Endothelial cell (in vitro differentiated cells): ENCODE data around the gene SLC20A1. TPM values are rescaled to one million over a fixed set of nuclear protein-coding genes. Genes with fewer than 3 reads are reported as not detected.

Source experiments
- DNase-seq: peaks from one replicate; pipeline ENCODE4 v3.0.0; 2021; ENCODE audit warnings: low spot score
- H3K27ac Mint-ChIP-seq: one replicate; pipeline ENCODE4 v1.8.0; 2021; ENCODE audit warnings: mixed read lengths, inconsistent platforms; ENCODE audit not compliant: unreplicated experiment
- H3K27me3 Mint-ChIP-seq: one replicate; pipeline ENCODE4 v1.8.0; 2021; ENCODE audit warnings: mild to moderate bottlenecking, moderate library complexity, mixed read lengths, inconsistent platforms; ENCODE audit not compliant: unreplicated experiment
- H3K36me3 Mint-ChIP-seq: one replicate; pipeline ENCODE4 v1.8.0; 2021; ENCODE audit warnings: mild to moderate bottlenecking, low read depth, mixed read lengths, inconsistent platforms; ENCODE audit not compliant: unreplicated experiment
- H3K4me1 Mint-ChIP-seq: one replicate; pipeline ENCODE4 v1.8.0; 2021; ENCODE audit warnings: mild to moderate bottlenecking, mixed read lengths, inconsistent platforms; ENCODE audit not compliant: unreplicated experiment
- H3K4me3 Mint-ChIP-seq: one replicate; pipeline ENCODE4 v1.8.0; 2021; ENCODE audit warnings: mild to moderate bottlenecking, mixed read lengths, inconsistent platforms; ENCODE audit not compliant: unreplicated experiment
- H3K9me3 Mint-ChIP-seq: one replicate; pipeline ENCODE4 v1.8.0; 2021; ENCODE audit warnings: mixed read lengths, inconsistent platforms; ENCODE audit not compliant: unreplicated experiment
- CTCF ChIP-seq: fragments of 200-600 bp; sonication (generic); IDR thresholded peaks from one replicate; pipeline ENCODE4 v1.5.0; 2021; ENCODE audit warnings: antibody characterized with exemption; ENCODE audit not compliant: unreplicated experiment
- total RNA-seq: library from RNA; stranded (reverse); fragmentation: NEBNext Ultra II Directional; extraction: Animal tissue kit (Norgen Biotek cat#: 25700); gene quantifications from one replicate; pipeline ENCODE4 v1.2.1, GENCODE V29; 2021; ENCODE audit not compliant: unreplicated experiment

The SLC20A1 gene
- total RNA-seq, 1 donor from 2014 or later, result 255 TPM

- Mint-ChIP-seq H3K27me3 (peaks cover 1% of the 10 kb centered on the region), H3K4me3 (peak overlapping the region; percentile 37), H3K4me1 (peaks cover 51% of the 10 kb centered on the region), H3K27ac (peak overlapping the region; percentile 72), H3K36me3 (peaks cover 73% of the 10 kb centered on the region), H3K9me3 (no peaks in the 10 kb centered on the region)
- DNase-seq, result no peak
- no peak for TF ChIP-seq CTCF
Measured at GRCh38 chr2:112658301-112658700, 12.6 kb downstream of the SLC20A1 start.

- DNase-seq, result no peak
- TF ChIP-seq CTCF, result no peak
- Mint-ChIP-seq H3K4me3 (peak overlapping the region; percentile 71), H3K27ac (peak overlapping the region; percentile 61), H3K9me3 (no peaks in the 10 kb centered on the region), H3K36me3 (peaks cover 74% of the 10 kb centered on the region), H3K4me1 (peaks cover 49% of the 10 kb centered on the region), H3K27me3 (peaks cover 1% of the 10 kb centered on the region)
Measured at GRCh38 chr2:112658839-112659667, 13.3 kb downstream of the SLC20A1 start.

- Mint-ChIP-seq H3K36me3 (peaks cover 78% of the 10 kb centered on the region), H3K27me3 (peaks cover 3% of the 10 kb centered on the region), H3K9me3 (no peaks in the 10 kb centered on the region), H3K4me3 (peak overlapping the region; percentile 24), H3K27ac (no peak overlapping the region), H3K4me1 (peaks cover 56% of the 10 kb centered on the region)
- no peak for DNase-seq
- TF ChIP-seq CTCF, result no peak
Measured at GRCh38 chr2:112660138-112660537, 14.4 kb downstream of the SLC20A1 start.

- peak overlapping the region; percentile 15 for H3K4me3 Mint-ChIP-seq
- peaks cover 55% of the 10 kb centered on the region for H3K4me1 Mint-ChIP-seq
- peak overlapping the region; percentile 18 for H3K27ac Mint-ChIP-seq
- H3K36me3 Mint-ChIP-seq, result peaks cover 78% of the 10 kb centered on the region
- peaks cover 3% of the 10 kb centered on the region for H3K27me3 Mint-ChIP-seq
- TF ChIP-seq CTCF, result no peak
- H3K9me3 Mint-ChIP-seq, result no peaks in the 10 kb centered on the region
- no peak for DNase-seq
Measured at GRCh38 chr2:112661656-112662305, 16.0 kb downstream of the SLC20A1 start.

- Mint-ChIP-seq H3K9me3 (no peaks in the 10 kb centered on the region), H3K36me3 (peaks cover 72% of the 10 kb centered on the region), H3K27me3 (peaks cover 3% of the 10 kb centered on the region), H3K27ac (peak overlapping the region; percentile 71), H3K4me1 (peaks cover 48% of the 10 kb centered on the region), H3K4me3 (peak overlapping the region; percentile 74)
- DNase-seq, result no peak
- no peak for TF ChIP-seq CTCF
Measured at GRCh38 chr2:112662704-112663103, 17.0 kb downstream of the SLC20A1 start.
